SH-SY5Y (cell line): ENCODE measurements around the gene MTCL1.

ENCODE experiments used
- GATA2 ChIP-seq: IDR thresholded peaks from 2 replicates; pipeline ENCODE4 v1.6.1; 2011; ENCODE audit warnings: mild to moderate bottlenecking, low read depth, low read length
- GATA3 ChIP-seq: IDR thresholded peaks from 2 replicates; pipeline ENCODE4 v1.6.1; 2011; ENCODE audit warnings: low read depth, mild to moderate bottlenecking, low read length, moderate library complexity

Gene MTCL1

DNA sequence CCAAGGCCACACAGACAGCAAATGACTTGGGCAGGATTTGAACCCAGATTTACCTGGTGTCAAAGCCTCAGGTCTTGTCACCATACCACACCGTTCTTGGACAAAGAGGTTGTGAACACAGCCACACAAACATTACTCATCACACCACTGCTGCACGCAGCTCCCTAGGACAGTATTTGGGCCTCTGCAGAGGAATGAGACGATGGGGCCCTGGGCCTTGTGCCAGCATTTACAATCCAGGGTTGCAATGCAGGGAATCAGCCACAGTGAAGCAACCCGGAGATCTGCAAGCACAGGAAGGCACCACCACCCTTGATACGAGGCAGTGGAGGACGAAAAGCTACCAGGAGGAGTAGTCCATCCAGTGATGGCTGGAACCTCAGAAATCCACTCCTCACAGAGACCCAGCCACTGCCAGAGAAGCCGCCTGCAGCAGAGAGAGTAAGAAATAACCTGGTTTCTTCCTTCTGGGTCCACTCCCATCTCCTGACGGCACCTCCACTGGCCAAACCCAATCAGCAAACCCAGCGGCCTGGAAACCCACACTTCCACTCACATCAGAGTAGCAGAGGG lies 3.7 kb upstream of the MTCL1 start:
- TF ChIP-seq GATA2 (no peak), GATA3 (no peak)

DNA sequence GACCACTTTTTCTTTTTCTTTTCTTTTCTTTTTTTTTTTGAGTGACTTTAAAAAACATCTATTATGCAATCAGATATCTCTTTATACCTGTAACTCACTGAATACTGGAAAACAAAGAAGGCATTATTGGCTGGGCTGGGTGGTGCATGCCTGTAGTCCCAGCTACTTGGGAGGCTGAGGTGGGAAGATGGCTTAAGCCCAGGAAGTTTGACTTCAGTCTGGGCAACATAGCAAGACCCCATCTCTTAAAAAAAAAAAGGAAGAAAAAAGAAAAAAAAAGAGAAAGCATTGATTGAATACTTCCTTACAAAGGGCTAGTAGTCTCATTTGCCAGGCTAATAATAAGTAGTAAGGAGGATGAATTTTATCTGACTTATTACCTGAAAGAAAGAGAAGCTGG lies 2.7 kb upstream of the MTCL1 start:
- TF ChIP-seq GATA3 (no peak), GATA2 (no peak)

DNA sequence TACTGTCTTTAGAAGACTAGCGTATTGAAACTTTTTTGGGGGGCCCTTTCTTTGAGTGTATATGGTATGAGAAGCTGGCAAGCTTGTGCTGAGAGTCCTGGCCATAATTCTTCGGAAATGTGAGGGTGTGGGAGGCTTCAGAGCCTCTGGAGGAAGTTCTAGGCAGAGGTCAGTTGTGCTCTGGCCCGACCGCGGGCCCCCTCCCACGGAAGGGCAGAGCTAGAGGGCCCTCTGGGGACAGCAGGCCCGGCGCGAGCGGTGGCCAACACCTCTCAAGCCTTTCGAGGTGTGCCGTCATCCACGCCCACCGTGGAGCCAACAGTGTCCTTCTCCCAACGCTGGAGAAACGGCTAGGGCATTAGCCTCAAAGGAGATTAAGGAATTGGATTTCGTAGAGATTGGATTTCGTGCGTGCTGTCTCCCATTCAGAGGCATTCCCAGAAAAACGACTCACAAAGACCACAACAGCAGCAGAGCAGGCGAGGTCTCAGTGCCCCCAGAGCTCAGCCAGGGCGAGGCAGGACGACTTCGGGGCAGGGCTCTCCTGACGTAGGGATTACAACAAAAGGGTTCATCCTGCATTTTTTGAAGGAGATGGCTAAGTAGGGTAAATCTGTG lies 2.2 kb upstream of the MTCL1 start:
- no peak for TF ChIP-seq GATA3
- TF ChIP-seq GATA2 = no peak

DNA sequence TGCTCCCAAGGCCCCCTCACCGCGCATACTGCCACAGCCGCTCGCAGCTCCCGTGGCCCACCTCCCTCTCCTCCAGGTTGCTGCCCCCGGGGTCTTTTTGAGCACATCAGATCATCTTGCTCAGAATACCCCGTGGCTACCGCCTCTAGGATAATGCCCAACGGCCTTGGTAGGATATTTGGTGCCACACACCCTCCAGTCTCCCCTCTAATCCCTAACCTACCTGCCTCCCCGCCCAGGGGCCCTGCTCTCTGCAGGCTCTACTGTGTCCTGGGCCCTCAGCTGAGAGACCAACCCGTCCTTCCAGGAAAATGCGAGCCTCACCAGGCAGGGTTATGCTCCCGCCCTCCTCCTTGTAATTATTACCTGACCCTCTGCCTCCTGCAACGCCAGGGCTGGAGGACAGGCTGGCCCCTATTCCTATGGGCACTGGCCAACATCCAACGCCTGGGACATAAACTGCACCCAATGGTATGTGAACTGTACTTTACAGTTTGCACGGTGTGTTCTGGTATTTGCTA lies 1.5 kb upstream of the MTCL1 start:
- no peak for TF ChIP-seq GATA3
- TF ChIP-seq GATA2 = no peak

DNA sequence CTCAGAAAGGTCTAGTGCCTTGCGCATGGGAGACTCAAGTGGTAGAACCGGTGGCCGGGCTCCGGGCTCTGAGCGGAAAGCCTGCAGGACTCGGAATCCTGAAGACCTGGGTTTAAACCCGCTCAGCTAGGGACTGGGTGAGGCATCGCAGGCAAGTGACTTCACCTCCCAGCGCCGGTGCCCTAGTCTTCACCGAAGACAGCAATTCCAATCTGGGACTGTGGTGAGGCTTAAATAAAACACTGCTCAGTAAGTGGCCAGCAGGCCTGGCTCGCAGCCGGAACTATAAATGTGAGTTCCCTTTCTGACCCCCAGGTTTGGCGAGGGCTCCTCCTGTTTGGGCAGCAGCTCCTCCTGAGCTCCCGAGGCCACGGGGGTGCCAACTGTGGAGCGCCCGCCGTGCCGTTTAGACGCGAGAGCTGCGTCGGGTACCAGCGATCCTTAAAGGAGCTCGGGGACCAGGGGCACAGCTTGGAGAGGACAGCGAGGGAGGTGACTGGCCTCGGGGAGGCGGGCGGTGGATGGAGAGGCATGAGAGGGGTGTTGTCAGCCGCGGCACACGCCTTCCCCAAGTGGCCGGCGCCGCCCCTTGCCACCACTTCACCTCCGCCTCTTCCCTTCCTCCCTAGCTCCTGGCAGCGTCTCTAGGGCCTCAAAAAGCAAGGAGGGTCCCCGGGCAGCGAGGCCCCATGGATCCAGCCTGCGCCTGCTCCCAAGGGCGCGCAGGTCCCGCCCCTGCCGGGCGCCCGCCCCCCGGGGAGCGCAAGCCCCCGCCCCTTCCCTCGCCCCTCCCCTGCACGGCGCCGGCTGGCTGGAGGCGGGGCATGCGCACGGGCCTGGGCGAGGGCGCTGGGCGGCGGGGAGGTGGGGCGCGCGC lies 757 bp upstream of the MTCL1 start:
- TF ChIP-seq GATA2 (no peak), GATA3 (no peak)

DNA sequence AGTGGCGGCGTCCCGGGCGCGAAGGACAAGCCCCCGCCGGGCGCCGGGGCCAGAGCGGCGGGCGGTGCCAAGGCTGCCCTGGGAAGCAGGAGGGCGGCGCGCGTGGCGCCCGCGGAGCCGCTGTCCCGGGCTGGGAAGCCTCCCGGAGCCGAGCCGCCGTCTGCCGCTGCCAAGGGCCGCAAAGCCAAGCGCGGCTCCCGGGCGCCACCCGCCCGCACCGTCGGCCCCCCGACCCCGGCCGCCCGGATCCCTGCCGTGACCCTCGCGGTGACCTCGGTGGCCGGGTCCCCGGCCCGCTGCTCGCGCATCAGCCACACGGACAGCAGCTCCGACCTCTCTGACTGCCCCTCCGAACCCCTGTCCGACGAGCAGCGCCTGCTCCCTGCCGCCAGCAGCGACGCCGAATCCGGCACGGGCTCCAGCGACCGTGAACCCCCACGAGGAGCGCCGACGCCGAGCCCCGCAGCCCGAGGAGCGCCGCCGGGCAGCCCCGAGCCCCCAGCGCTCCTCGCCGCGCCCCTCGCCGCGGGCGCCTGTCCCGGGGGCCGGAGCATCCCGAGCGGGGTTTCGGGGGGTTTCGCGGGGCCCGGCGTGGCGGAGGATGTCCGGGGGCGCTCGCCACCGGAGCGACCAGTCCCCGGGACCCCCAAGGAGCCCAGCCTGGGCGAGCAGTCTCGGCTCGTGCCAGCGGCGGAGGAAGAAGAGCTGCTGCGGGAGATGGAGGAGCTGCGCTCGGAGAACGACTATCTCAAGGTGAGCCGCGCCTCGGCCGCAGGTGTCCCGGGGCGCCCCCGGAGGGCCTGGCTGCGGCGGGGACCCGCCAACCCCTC lies 820 bp downstream of the MTCL1 start:
- TF ChIP-seq GATA2 (no peak), GATA3 (no peak)

DNA sequence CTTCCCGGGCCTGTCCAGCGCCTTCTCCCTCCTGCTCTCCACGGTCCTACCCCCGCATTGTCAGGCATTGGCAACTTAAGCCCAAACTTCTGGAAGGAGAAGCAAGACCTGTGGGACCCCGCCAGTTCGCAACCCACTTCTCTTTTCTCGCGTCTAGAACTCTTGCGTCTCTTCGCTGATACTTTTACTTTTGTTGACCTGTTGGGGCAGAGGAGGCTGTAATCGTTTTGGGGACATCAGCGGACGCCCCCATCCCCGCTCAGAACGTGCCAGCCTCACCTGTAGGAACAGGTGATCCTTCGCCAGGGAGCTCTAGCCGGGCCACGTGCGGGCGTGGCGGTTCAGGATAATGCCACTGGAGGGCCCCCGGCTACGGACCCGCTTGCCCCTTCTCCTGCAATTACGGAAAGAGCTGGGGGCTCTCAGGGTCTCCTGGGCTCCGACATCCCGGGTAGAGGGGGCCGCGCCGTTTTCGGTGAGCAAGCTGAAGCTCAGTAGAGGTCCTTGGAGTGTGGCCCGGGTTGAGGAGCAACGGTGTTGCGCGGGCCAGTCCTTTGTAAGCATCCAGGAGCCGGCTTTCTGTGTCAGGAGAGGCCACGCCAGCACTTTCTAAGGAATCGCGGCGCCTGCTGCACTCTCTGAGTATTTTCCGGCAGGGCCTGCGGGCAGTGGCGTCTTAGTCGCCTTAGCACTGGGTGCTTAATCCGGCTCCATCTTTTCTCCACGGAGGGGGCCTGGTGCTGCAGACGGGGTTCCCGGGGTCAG lies 1.6 kb downstream of the MTCL1 start:
- TF ChIP-seq GATA3 (no peak), GATA2 (no peak)

DNA sequence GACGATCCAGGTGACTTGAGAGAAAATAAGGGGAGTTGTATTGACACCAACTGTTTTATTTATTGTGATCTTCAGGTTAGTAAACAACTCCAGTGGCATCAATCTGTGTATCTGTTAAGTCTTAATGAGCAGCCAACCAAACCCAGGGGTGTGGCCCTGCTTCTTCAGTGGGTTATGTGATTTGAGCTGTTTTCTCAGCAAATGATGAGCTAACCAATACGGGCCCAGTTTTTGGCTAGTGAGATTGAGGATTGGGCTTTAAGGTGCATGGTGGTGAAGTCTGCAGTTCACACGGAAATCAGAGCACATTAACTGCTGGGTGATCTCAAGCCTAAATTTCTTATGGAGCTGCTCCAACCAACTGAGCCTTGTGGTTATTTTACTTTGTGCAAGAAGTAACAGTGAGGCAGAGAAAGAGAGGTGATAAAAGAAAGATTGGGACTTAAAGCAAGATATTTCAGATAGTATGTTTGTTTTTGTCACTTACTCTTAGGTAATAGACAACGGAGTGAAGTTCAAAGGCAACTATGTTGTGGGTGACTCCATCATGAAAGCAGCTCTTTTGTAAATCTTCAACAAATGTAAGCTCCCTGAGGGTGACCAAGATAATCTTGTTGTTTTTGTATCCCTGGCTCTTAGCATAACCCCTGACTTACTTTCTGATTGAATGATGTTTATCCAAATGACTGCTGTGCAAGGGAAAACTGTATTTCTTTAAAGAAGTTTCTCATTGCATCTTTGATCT lies 2.4 kb downstream of the MTCL1 start:
- no peak for TF ChIP-seq GATA2
- no peak for TF ChIP-seq GATA3

DNA sequence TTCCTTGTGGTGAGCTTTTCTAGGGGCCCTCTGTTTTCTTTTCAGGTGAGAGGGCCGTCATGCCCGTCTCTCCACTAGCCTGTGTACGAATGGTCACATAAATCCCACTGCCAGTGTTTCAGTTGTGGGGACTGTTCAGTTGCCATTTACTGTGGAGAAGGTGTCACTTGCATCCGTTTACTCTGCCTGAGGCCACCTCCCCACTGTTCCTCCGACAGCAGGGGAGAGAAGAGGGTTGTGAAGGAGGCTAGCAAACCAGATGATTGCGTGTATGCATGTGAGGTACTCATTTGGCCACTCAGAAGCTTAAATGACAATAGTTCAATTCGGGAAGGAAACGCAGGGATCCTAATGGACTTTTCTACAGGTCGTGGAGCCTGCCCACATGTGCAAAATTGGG lies 3.3 kb downstream of the MTCL1 start:
- TF ChIP-seq GATA2 = no peak
- TF ChIP-seq GATA3 = no peak

DNA sequence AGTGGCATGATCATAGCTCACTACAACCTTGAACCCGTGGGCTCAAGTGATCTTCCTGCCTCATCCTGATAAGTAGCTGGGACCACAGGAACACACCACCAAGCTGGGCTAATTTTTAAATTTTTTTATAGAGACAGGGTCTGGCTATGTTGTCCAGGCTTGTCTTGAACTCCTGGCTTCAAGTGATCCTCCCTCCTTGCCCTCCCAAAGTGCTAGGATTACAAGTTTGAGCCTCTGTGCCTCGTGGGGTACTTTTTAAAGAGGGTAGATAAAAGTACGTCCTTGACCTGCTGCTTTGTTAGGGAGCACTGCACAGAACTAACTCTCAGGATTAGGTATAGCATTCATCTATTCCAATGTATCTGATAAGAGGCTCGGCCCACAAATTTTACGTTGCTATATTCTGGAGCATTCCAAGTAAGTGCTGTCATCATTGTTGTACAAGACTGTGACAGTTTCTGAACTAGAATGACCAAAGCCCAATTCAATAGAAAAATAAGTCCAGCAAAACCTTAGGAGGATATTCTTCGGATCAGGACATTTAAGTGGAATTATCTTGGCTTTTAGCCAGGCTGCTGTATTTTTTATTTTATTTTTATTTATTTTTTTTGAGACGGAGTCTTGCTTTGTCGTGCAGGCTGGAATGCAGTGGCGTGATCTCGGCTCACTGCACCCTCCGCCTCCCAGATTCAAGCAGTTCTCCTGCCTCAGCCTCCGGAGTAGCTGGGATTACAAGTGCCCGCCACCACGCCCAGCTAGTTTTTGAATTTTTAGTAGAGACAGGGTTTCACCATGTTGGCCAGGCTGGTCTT lies 4.1 kb downstream of the MTCL1 start:
- TF ChIP-seq GATA2 (no peak), GATA3 (no peak)

DNA sequence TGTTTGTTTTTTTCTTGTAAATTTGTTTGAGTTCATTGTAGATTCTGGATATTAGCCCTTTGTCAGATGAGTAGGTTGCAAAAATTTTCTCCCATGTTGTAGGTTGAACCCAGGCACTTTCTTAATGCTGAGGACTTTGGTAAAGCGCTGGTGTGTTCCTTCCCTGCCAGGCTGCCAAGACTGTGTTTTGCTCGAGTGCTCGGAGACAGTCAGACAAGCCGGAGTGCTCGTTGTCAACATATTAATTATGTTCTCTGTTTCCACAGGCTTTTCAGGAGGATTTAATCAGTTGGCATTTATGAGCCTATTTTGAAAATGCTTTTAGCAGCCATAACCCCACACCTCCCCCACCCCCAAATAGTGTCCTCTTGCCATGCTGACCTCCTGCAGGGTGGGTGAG lies 6.4 kb downstream of the MTCL1 start:
- TF ChIP-seq GATA3 = no peak

DNA sequence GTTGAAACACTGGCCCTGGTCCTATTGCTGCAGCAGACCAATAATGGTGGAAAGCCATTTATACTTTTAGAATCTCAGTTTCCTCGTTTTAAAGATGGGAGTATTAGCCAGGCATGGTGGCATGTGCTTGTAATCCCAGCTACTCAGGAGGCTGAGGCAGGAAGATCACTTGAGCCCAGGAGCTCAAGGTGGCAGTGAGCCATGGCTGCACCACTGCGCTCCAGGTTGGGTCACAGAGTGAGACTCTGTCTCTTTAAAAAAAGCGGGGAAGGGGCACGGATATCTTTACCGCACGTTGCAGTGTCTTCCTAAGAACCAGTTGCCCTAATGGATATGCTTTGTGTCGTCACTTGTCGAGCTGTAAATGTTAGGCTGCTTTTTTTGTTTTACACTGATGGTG lies 8.3 kb downstream of the MTCL1 start:
- TF ChIP-seq GATA2 = no peak
- TF ChIP-seq GATA3 = no peak
